HepG2 (cell line): ENCODE results near the gene MIF. TPM values are rescaled to one million over a fixed set of nuclear protein-coding genes. Genes with fewer than 3 reads are reported as not detected.

Experiments used
- CSRNP1 ChIP-seq: sonication (generic); formaldehyde crosslinking; IDR thresholded peaks from 2 replicates; pipeline ENCODE4 v1.8.1; 2023; ENCODE audit warnings: mild to moderate bottlenecking, missing genetic modification reagents
- EED ChIP-seq: sonication (generic); formaldehyde crosslinking; IDR thresholded peaks from 2 replicates; pipeline ENCODE4 v1.5.0; 2020; ENCODE audit warnings: mild to moderate bottlenecking, missing genetic modification reagents
- MAZ ChIP-seq, 2 experiments: sonication (generic) in 1 of 2; formaldehyde crosslinking in 1 of 2; IDR thresholded peaks; 2 replicates each; pipeline versions ENCODE4 v1.5.0 to v1.6.1; 2012 to 2020; ENCODE audit warnings: low read depth in 2 of 2, mild to moderate bottlenecking in 2 of 2, borderline replicate concordance in 1 of 2, improper control_type of control experiment in 1 of 2, low read length in 1 of 2, missing genetic modification reagents in 1 of 2, moderate library complexity in 1 of 2
- PBX2 ChIP-seq: IDR thresholded peaks from 2 replicates; pipeline ENCODE4 v1.6.1; 2016; ENCODE audit warnings: control low read depth
- POGK ChIP-seq: sonication (generic); formaldehyde crosslinking; conservative IDR thresholded peaks from 2 replicates; pipeline ENCODE4 v1.8.0; 2022; ENCODE audit warnings: mild to moderate bottlenecking, moderate library complexity, missing genetic modification reagents
- RNF2 ChIP-seq: fragments of 450-650 bp; conservative IDR thresholded peaks from 2 replicates; pipeline ENCODE4 v1.6.1; 2016; ENCODE audit warnings: low read depth
- SMAD9 ChIP-seq: sonication (generic); formaldehyde crosslinking; IDR thresholded peaks from 2 replicates; pipeline ENCODE4 v1.5.1; 2020; ENCODE audit warnings: mild to moderate bottlenecking, missing genetic modification reagents
- TFDP1 ChIP-seq: IDR thresholded peaks from 2 replicates; pipeline ENCODE4 v1.6.1; 2016; ENCODE audit warnings: missing compliant biosample characterization, missing genetic modification reagents, borderline replicate concordance
- TRIM24 ChIP-seq: sonication (generic); formaldehyde crosslinking; IDR thresholded peaks from 2 replicates; pipeline ENCODE4 v1.8.0; 2022; ENCODE audit warnings: mild to moderate bottlenecking, missing genetic modification reagents
- ZBTB8A ChIP-seq: sonication (generic); formaldehyde crosslinking; IDR thresholded peaks from 2 replicates; pipeline ENCODE4 v1.4.0; 2020; ENCODE audit warnings: mild to moderate bottlenecking, low read depth, missing genetic modification reagents, borderline replicate concordance
- ZFAT ChIP-seq: sonication (generic); formaldehyde crosslinking; conservative IDR thresholded peaks from 2 replicates; pipeline ENCODE4 v1.8.1; 2023; ENCODE audit warnings: missing genetic modification reagents, inconsistent platforms
- ZFY ChIP-seq: sonication (generic); formaldehyde crosslinking; IDR thresholded peaks from 2 replicates; pipeline ENCODE4 v1.4.0; 2020; ENCODE audit warnings: missing genetic modification reagents
- ZNF574 ChIP-seq: sonication (generic); formaldehyde crosslinking; IDR thresholded peaks from 2 replicates; pipeline ENCODE4 v1.4.0; 2020; ENCODE audit warnings: missing genetic modification reagents
- ZNF776 ChIP-seq: sonication (generic); formaldehyde crosslinking; IDR thresholded peaks from 2 replicates; pipeline ENCODE4 v1.4.0; 2020; ENCODE audit warnings: mild to moderate bottlenecking, missing genetic modification reagents
- ZXDC ChIP-seq: sonication (generic); formaldehyde crosslinking; IDR thresholded peaks from 2 replicates; pipeline ENCODE4 v1.5.0; 2020; ENCODE audit warnings: mild to moderate bottlenecking, missing genetic modification reagents
- polyA plus RNA-seq, 8 experiments: library from polyadenylated mRNA; depleted of rRNA in 3 of 8; stranded (reverse) in 7 of 8; unstranded in 1 of 8; fragments of >200 nt; fragmentation: Illumina TruSeq in 4 of 8; extraction: Trizol in 4 of 8; gene quantifications; 2 replicates each; pipeline versions ENCODE4 v1.2.1 to v1.2.3, GENCODE V29; 2011 to 2016; ENCODE audit warnings: low read depth in 4 of 8, missing spikeins in 1 of 8, mixed read lengths in 1 of 8; ENCODE audit not compliant: insufficient read depth in 1 of 8
- total RNA-seq, 5 experiments: library from RNA; depleted of rRNA; stranded (reverse); fragments of >200 nt; fragmentation: Illumina TruSeq; extraction: Trizol; gene quantifications; 2 replicates each; pipeline ENCODE4 v1.2.3, GENCODE V29; 2016; ENCODE audit warnings: low read depth in 1 of 5

Gene MIF
- total and polyA plus RNA-seq, 2 of the 13 experiments (the other 11 are each of a cell fraction or from before 2014, with no cell fraction given): 634 to 675 TPM

- TF ChIP-seq EED (CRISPR knock-in tag): no peak
- TF ChIP-seq ZBTB8A (CRISPR knock-in tag): no peak
- 0 out of 2 replicates have a peak, but pooled peaks have one; percentile 29 for TF ChIP-seq RNF2
- TF ChIP-seq PBX2 (CRISPR knock-in tag): no peak
- peak; percentile 81 for TF ChIP-seq ZFY (CRISPR knock-in tag)
- peak; percentile 79 for TF ChIP-seq POGK (CRISPR knock-in tag)
- peak; percentile 66; the same call in 1 of the 2 replicates for TF ChIP-seq CSRNP1 (CRISPR knock-in tag)
- no peak for TF ChIP-seq TRIM24 (CRISPR knock-in tag)
- TF ChIP-seq ZFAT: no peak
- TF ChIP-seq SMAD9 (CRISPR knock-in tag): no peak
- no peak for TF ChIP-seq ZXDC
- peak; percentile 26; the same call in 1 of the 2 replicates for TF ChIP-seq ZNF776 (CRISPR knock-in tag)
- TF ChIP-seq ZNF574: peak; percentile 80
- peak; percentile 61; the same call in 1 of the 2 replicates for TF ChIP-seq TFDP1 (CRISPR knock-in tag)
- peak; percentile 31; the same call in 1 of the 2 replicates for TF ChIP-seq MAZ (IDR thresholded peaks at IDR 0.05; ENCODE audit: borderline replicate concordance, low read depth, low read length)
- no peak; the same call in 1 of the 2 replicates for TF ChIP-seq MAZ (CRISPR knock-in tag; IDR thresholded peaks at IDR 0.05; ENCODE audit: low read depth)
Observed at GRCh38 chr22:23849009-23850006, 44.9 kb upstream of the MIF start (continued).
